Adipose tissue (tissue), 3 donors: ENCODE data around the gene DEFB132. TPM values are rescaled to one million over a fixed set of nuclear protein-coding genes. Genes with fewer than 3 reads are reported as not detected.
"Not testable (repeated sequence)": the region's sequence is repeated elsewhere in the genome, so short reads cannot be mapped to it uniquely, and the experiment has no call there.

Experiments
- H3K27ac ChIP-seq: one replicate; pipeline ENCODE4 v1.5.1; 2013; ENCODE audit warnings: low read depth, low read length
- WGBS, 3 donors: extraction: QIAGEN DNeasy Blood & Tissue Kit; methylation state at CpG; one replicate each; pipeline ENCODE4 v1.1.7; 2013; 5-methylcytosine and 5-hydroxymethylcytosine counted together
- polyA plus RNA-seq, 3 donors: library from polyadenylated mRNA; stranded (reverse); fragments of 200-250 nt; gene quantifications; one replicate each; pipeline ENCODE4 v1.2.3, GENCODE V29; 2013
- donor health status: healthy with polysubstance abuse.
- donor health status: Bipolar disorder and iron deficiency.
- donor health status: healthy.

Gene DEFB132
- polyA plus RNA-seq: 1 to 10 TPM in 2 of 3 donors, under 1 TPM in 1; 0.06 to 1.9 (median 1.2) TPM

GRCh38 chr20:257419-257818 lies at the start of gene DEFB132:
Gene DEFB132, plus strand, starts transcription at chr20:257724. Its CDS starts 55 bp downstream, at chr20:257779.
- WGBS, 3 donors: 16 to 80% (median 74%) methylated on average over 7 of the region's 7 CpGs

GRCh38 chr20:208942-209566 lies 48.5 kb upstream of the DEFB132 start:
- 21 to 26% (median 23%) methylated on average over 5 of the region's 5 CpGs for WGBS, 3 donors
- H3K27ac ChIP-seq: no peak overlapping the region

More at GRCh38 chr20:257419-257818, at the start of gene DEFB132:
- H3K27ac ChIP-seq: no peak within 1 kb of the TSS

GRCh38 chr20:210809-211502 lies 46.6 kb upstream of the DEFB132 start:
- no peak overlapping the region for H3K27ac ChIP-seq
- WGBS, 3 donors: 46 to 62% (median 51%) methylated on average over 7 of the region's 7 CpGs

- H3K27ac ChIP-seq: no peak overlapping the region
- WGBS, 3 donors: 75 to 80% (median 77%) methylated on average over 2 of the region's 2 CpGs
These were observed 43.1 kb upstream of the DEFB132 start for GRCh38 chr20:214383-214782.

- WGBS, 3 donors: 72 to 78% (median 75%) methylated on average over 1 of the region's 1 CpG
These were observed 41.7 kb upstream of the DEFB132 start for GRCh38 chr20:215796-216195.

GRCh38 chr20:217266-217665 lies 40.3 kb upstream of the DEFB132 start:
- 26 to 80% (median 76%) methylated on average over 1 of the region's 1 CpG for WGBS, 3 donors

More at GRCh38 chr20:215796-216195, 41.7 kb upstream of the DEFB132 start:
- no peak overlapping the region for H3K27ac ChIP-seq

GRCh38 chr20:219290-220115 lies 38.0 kb upstream of the DEFB132 start:
- 0 to 2% (median 0%) methylated on average over 1 of the region's 1 CpG for WGBS, 3 donors

More at GRCh38 chr20:217266-217665, 40.3 kb upstream of the DEFB132 start:
- H3K27ac ChIP-seq: no peak overlapping the region

GRCh38 chr20:221258-221830 lies 36.2 kb upstream of the DEFB132 start:
- no peak overlapping the region for H3K27ac ChIP-seq
- 35 to 46% (median 45%) methylated on average over 1 of the region's 1 CpG for WGBS, 3 donors

More at GRCh38 chr20:219290-220115, 38.0 kb upstream of the DEFB132 start:
- no peak overlapping the region for H3K27ac ChIP-seq

- WGBS, 3 donors: 72 to 87% (median 87%) methylated on average over 3 of the region's 3 CpGs
- not testable (repeated sequence) for H3K27ac ChIP-seq
These were observed 31.6 kb upstream of the DEFB132 start for GRCh38 chr20:225879-226278.

GRCh38 chr20:226958-227357 lies 30.6 kb upstream of the DEFB132 start, which contains the start of gene DEFB129:
Gene DEFB129, plus strand, starts transcription at chr20:227258. Its CDS starts 31 bp downstream, at chr20:227289.
- WGBS, 3 donors: 67 to 84% (median 77%) methylated on average over 3 of the region's 3 CpGs

GRCh38 chr20:227439-228105 lies 30.0 kb upstream of the DEFB132 start:
- WGBS, 3 donors: 56 to 69% (median 67%) methylated on average over 3 of the region's 3 CpGs
- H3K27ac ChIP-seq: no peak overlapping the region

More at GRCh38 chr20:226958-227357, 30.6 kb upstream of the DEFB132 start, which contains the start of gene DEFB129:
- no peak within 1 kb of the TSS for H3K27ac ChIP-seq

GRCh38 chr20:235891-236290 lies 21.6 kb upstream of the DEFB132 start:
- WGBS, 3 donors: 65 to 69% (median 66%) methylated on average over 1 of the region's 1 CpG
- H3K27ac ChIP-seq: no peak overlapping the region

- H3K27ac ChIP-seq: no peak overlapping the region
- 15 to 61% (median 24%) methylated on average over 4 of the region's 4 CpGs for WGBS, 3 donors
These were observed 20.0 kb upstream of the DEFB132 start for GRCh38 chr20:237489-237888.

- H3K27ac ChIP-seq: no peak overlapping the region
- 44 to 68% (median 44%) methylated on average over 3 of the region's 3 CpGs for WGBS, 3 donors
These were observed 19.6 kb upstream of the DEFB132 start for GRCh38 chr20:237929-238328.

GRCh38 chr20:242905-243304 lies 14.6 kb upstream of the DEFB132 start:
- WGBS, 3 donors: 85 to 89% (median 86%) methylated on average over 2 of the region's 2 CpGs
- H3K27ac ChIP-seq: no peak overlapping the region

- WGBS, 3 donors: 34 to 62% (median 40%) methylated on average over 2 of the region's 2 CpGs
- H3K27ac ChIP-seq: no peak overlapping the region
These were observed 6.2 kb upstream of the DEFB132 start for GRCh38 chr20:251354-251753.

GRCh38 chr20:252801-253200 lies 4.7 kb upstream of the DEFB132 start:
- WGBS, 3 donors: 76 to 82% (median 77%) methylated on average over 2 of the region's 2 CpGs
- H3K27ac ChIP-seq: no peak overlapping the region

- WGBS, 3 donors: 41 to 56% (median 50%) methylated on average over 6 of the region's 6 CpGs
- not testable (repeated sequence) for H3K27ac ChIP-seq
These were observed 4.1 kb upstream of the DEFB132 start for GRCh38 chr20:253447-253846.
